ENCODE data around the gene R3HDM2.

- TF ChIP-seq, protein P1, sequence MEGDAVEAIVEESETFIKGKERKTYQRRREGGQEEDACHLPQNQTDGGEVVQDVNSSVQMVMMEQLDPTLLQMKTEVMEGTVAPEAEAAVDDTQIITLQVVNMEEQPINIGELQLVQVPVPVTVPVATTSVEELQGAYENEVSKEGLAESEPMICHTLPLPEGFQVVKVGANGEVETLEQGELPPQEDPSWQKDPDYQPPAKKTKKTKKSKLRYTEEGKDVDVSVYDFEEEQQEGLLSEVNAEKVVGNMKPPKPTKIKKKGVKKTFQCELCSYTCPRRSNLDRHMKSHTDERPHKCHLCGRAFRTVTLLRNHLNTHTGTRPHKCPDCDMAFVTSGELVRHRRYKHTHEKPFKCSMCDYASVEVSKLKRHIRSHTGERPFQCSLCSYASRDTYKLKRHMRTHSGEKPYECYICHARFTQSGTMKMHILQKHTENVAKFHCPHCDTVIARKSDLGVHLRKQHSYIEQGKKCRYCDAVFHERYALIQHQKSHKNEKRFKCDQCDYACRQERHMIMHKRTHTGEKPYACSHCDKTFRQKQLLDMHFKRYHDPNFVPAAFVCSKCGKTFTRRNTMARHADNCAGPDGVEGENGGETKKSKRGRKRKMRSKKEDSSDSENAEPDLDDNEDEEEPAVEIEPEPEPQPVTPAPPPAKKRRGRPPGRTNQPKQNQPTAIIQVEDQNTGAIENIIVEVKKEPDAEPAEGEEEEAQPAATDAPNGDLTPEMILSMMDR (IDR thresholded peaks at IDR 0.05; ENCODE audit: borderline replicate concordance, extremely low read depth, low read length, poor library complexity, severe bottlenecking): peak; percentile 88
- no peak for TF ChIP-seq EZH2 (IDR thresholded peaks at IDR 0.05; ENCODE audit: borderline replicate concordance, low read depth, low read length, severe bottlenecking)
Measured at GRCh38 chr12:57242691-57243454, 188.0 kb downstream of the R3HDM2 start.
